ENCODE measurements around the gene ZNF354C. TPM values are rescaled to one million over a fixed set of nuclear protein-coding genes. Genes with fewer than 3 reads are reported as not detected.

ZNF354C gene
- total RNA-seq, 1 experiment from 2014 or later, result not detected

- intact Hi-C loops (cut with micrococcal nuclease; ENCODE audit: unreplicated experiment), result no loop called here
- no peak overlapping the region for H3K4me3 Mint-ChIP-seq (ENCODE audit: unreplicated experiment)
- H3K9me3 Mint-ChIP-seq (ENCODE audit: unreplicated experiment), result peaks cover 36% of the 10 kb centered on the region
- no TSS peak for BruUV-seq (replicated peaks)
- Histone ChIP-seq H3K4me3 (ENCODE audit: low read depth, low read length) (no peak overlapping the region), H3K9me3 (peaks cover 2% of the 10 kb centered on the region; the same call in 1 of the 2 replicates), H3K36me3 (ENCODE audit: control insufficient read depth, insufficient read depth, low read length) (no peaks in the 10 kb centered on the region), H3K27me3 (replicated peaks; ENCODE audit: control insufficient read depth, insufficient read depth, low read length) (no peaks in the 10 kb centered on the region), H3K4me1 (no peaks in the 10 kb centered on the region)
- DNase-seq, result no peak
- no peak overlapping the region for H3K27ac Mint-ChIP-seq (ENCODE audit: unreplicated experiment)
- no peaks in the 10 kb centered on the region for H3K27me3 Mint-ChIP-seq (ENCODE audit: insufficient read depth, unreplicated experiment)
- no peak for TF ChIP-seq CTCF (IDR thresholded peaks at IDR 0.05; ENCODE audit: insufficient read depth in 1 of 2, low read depth in 1 of 2, low read length in 1 of 2, severe bottlenecking in 1 of 2, unreplicated experiment in 1 of 2)
- CTCF ChIA-PET, result no interaction called here
- no peaks in the 10 kb centered on the region for H3K4me1 Mint-ChIP-seq (ENCODE audit: low read depth, unreplicated experiment)
- POLR2A ChIA-PET, result no interaction called here
- H3K36me3 Mint-ChIP-seq (ENCODE audit: insufficient read depth, unreplicated experiment), result no peaks in the 10 kb centered on the region
Observed at GRCh38 chr5:179054876-179055275, 5.3 kb upstream of the ZNF354C start.

- Mint-ChIP-seq H3K9me3 (ENCODE audit: unreplicated experiment) (peaks cover 37% of the 10 kb centered on the region), H3K36me3 (ENCODE audit: insufficient read depth, unreplicated experiment) (no peaks in the 10 kb centered on the region), H3K4me3 (ENCODE audit: unreplicated experiment) (no peak overlapping the region), H3K27ac (ENCODE audit: unreplicated experiment) (no peak overlapping the region), H3K27me3 (ENCODE audit: insufficient read depth, unreplicated experiment) (no peaks in the 10 kb centered on the region), H3K4me1 (ENCODE audit: low read depth, unreplicated experiment) (no peaks in the 10 kb centered on the region)
- Histone ChIP-seq H3K9me3 (peaks cover 5% of the 10 kb centered on the region; the same call in 1 of the 2 replicates), H3K27me3 (replicated peaks; ENCODE audit: control insufficient read depth, insufficient read depth, low read length) (no peaks in the 10 kb centered on the region), H3K4me3 (ENCODE audit: low read depth, low read length) (no peak overlapping the region), H3K36me3 (ENCODE audit: control insufficient read depth, insufficient read depth, low read length) (no peaks in the 10 kb centered on the region), H3K4me1 (no peaks in the 10 kb centered on the region)
- BruUV-seq (replicated peaks), result no TSS peak
- no peak for DNase-seq
- ChIA-PET POLR2A (no interaction called here), CTCF (no interaction called here)
- intact Hi-C loops (cut with micrococcal nuclease; ENCODE audit: unreplicated experiment), result no loop called here
- no peak for TF ChIP-seq CTCF (IDR thresholded peaks at IDR 0.05; ENCODE audit: insufficient read depth in 1 of 2, low read depth in 1 of 2, low read length in 1 of 2, severe bottlenecking in 1 of 2, unreplicated experiment in 1 of 2)
Observed at GRCh38 chr5:179055436-179055835, 4.7 kb upstream of the ZNF354C start.

GRCh38 chr5:179055841-179056240 lies 4.3 kb upstream of the ZNF354C start:
- H3K9me3 ChIP-seq, result peaks cover 5% of the 10 kb centered on the region; the same call in 1 of the 2 replicates
- H3K36me3 ChIP-seq (ENCODE audit: control insufficient read depth, insufficient read depth, low read length), result no peaks in the 10 kb centered on the region
- no peaks in the 10 kb centered on the region for H3K4me1 Mint-ChIP-seq (ENCODE audit: low read depth, unreplicated experiment)
- no peak for TF ChIP-seq CTCF (IDR thresholded peaks at IDR 0.05; ENCODE audit: insufficient read depth in 1 of 2, low read depth in 1 of 2, low read length in 1 of 2, severe bottlenecking in 1 of 2, unreplicated experiment in 1 of 2)
- H3K27ac Mint-ChIP-seq (ENCODE audit: unreplicated experiment), result no peak overlapping the region
- peaks cover 37% of the 10 kb centered on the region for H3K9me3 Mint-ChIP-seq (ENCODE audit: unreplicated experiment)
- BruUV-seq (replicated peaks), result no TSS peak
- DNase-seq, result no peak
- intact Hi-C loops (cut with micrococcal nuclease; ENCODE audit: unreplicated experiment), result no loop called here
- H3K27me3 Mint-ChIP-seq (ENCODE audit: insufficient read depth, unreplicated experiment), result no peaks in the 10 kb centered on the region
- H3K36me3 Mint-ChIP-seq (ENCODE audit: insufficient read depth, unreplicated experiment), result no peaks in the 10 kb centered on the region
- H3K4me3 Mint-ChIP-seq (ENCODE audit: unreplicated experiment), result no peak overlapping the region
- no peaks in the 10 kb centered on the region for H3K4me1 ChIP-seq
- ChIA-PET POLR2A (no interaction called here), CTCF (no interaction called here)
- no peaks in the 10 kb centered on the region for H3K27me3 ChIP-seq (replicated peaks; ENCODE audit: control insufficient read depth, insufficient read depth, low read length)
- no peak overlapping the region for H3K4me3 ChIP-seq (ENCODE audit: low read depth, low read length)
